CD4-positive, alpha-beta memory T cell (primary cell): ENCODE data around the gene CAVIN2. TPM values are rescaled to one million over a fixed set of nuclear protein-coding genes. Genes with fewer than 3 reads are reported as not detected.

ENCODE experiments used
- CTCF ChIA-PET: fragments of 350-600 bp; sonication (Branson Sonifier 250); formaldehyde crosslinking; loops from one replicate; lab custom pipeline; 2021; ENCODE audit warnings: inconsistent platforms; ENCODE audit not compliant: partially characterized antibody; lab: Charles Lee
- POLR2A ChIA-PET: fragments of 350-600 bp; sonication (Branson Sonifier 250); formaldehyde crosslinking; loops from one replicate; lab custom pipeline; 2021; ENCODE audit not compliant: partially characterized antibody; lab: Charles Lee
- DNase-seq, 5 donors: peaks; one replicate each; pipeline versions ENCODE4 v3.0.0 to v3.0.0-alpha.2; 2020 to 2022; ENCODE audit warnings: mixed read lengths in 1 of 5
- H3K27ac ChIP-seq: one replicate; pipeline ENCODE4 v1.7.0; 2013; ENCODE audit warnings: low read depth, low read length
- H3K27me3 ChIP-seq: 2 replicates; pipeline ENCODE4 v1.7.0; 2013; ENCODE audit warnings: mild to moderate bottlenecking, low read length, moderate library complexity; ENCODE audit not compliant: insufficient read depth
- H3K36me3 ChIP-seq: 2 replicates; pipeline ENCODE4 v1.7.0; 2013; ENCODE audit warnings: mild to moderate bottlenecking, low read length, moderate library complexity; ENCODE audit not compliant: insufficient read depth
- H3K4me1 ChIP-seq: 2 replicates; pipeline ENCODE4 v1.7.0; 2013; ENCODE audit warnings: mild to moderate bottlenecking, low read length, moderate library complexity; ENCODE audit not compliant: insufficient read depth
- H3K4me3 ChIP-seq, 2 donors: one replicate each; pipeline ENCODE4 v1.7.0; 2013; ENCODE audit warnings: low read length in 2 of 2, mild to moderate bottlenecking in 1 of 2
- H3K9me3 ChIP-seq, 2 donors: one replicate each; pipeline ENCODE4 v1.7.0; 2013; ENCODE audit warnings: low read length in 2 of 2, control low read depth in 1 of 2; ENCODE audit not compliant: control insufficient read depth in 1 of 2
- H3K27ac Mint-ChIP-seq, 7 donors: one replicate each; pipeline ENCODE4 v1.8.0; 2020 to 2021; ENCODE audit warnings: mixed read lengths in 7 of 7, mild to moderate bottlenecking in 6 of 7, inconsistent platforms in 3 of 7, moderate library complexity in 3 of 7
- H3K27me3 Mint-ChIP-seq, 2 donors: one replicate each; pipeline ENCODE4 v1.8.0; 2020 to 2021; ENCODE audit warnings: mixed read lengths in 2 of 2
- H3K36me3 Mint-ChIP-seq, 2 donors: one replicate each; pipeline ENCODE4 v1.8.0; 2020 to 2021; ENCODE audit warnings: mixed read lengths in 2 of 2, inconsistent platforms in 1 of 2, mild to moderate bottlenecking in 1 of 2
- H3K4me1 Mint-ChIP-seq, 4 donors: one replicate each; pipeline ENCODE4 v1.8.0; 2020 to 2021; ENCODE audit warnings: mixed read lengths in 4 of 4, mild to moderate bottlenecking in 1 of 4
- H3K4me3 Mint-ChIP-seq, 8 donors: one replicate each; pipeline ENCODE4 v1.8.0; 2020 to 2021; ENCODE audit warnings: mixed read lengths in 8 of 8, mild to moderate bottlenecking in 7 of 8, moderate library complexity in 6 of 8, inconsistent platforms in 3 of 8
- H3K9me3 Mint-ChIP-seq, 8 donors: one replicate each; pipeline ENCODE4 v1.8.0; 2020 to 2021; ENCODE audit warnings: mixed read lengths in 8 of 8, mild to moderate bottlenecking in 5 of 8, inconsistent platforms in 3 of 8, moderate library complexity in 1 of 8
- intact Hi-C: fragments of 100-400 bp; cut with micrococcal nuclease; formaldehyde crosslinking; loops from one replicate; pipeline ENCODE4 v1.15.1; 2023
- polyA plus RNA-seq, 2 donors: library from polyadenylated mRNA; unstranded; fragments of 300-500 nt; fragmentation: Illumina TruSeq; gene quantifications; one replicate each; pipeline ENCODE4 v1.2.3, GENCODE V29; 2021
- total RNA-seq, 2 experiments: library from RNA; stranded (reverse); gene quantifications; one replicate each; pipeline ENCODE4 v1.2.3, GENCODE V29; 2021

Gene CAVIN2
- total and polyA plus RNA-seq, 4 experiments from 2014 or later = 0.06 TPM; not detected in 3

DNA sequence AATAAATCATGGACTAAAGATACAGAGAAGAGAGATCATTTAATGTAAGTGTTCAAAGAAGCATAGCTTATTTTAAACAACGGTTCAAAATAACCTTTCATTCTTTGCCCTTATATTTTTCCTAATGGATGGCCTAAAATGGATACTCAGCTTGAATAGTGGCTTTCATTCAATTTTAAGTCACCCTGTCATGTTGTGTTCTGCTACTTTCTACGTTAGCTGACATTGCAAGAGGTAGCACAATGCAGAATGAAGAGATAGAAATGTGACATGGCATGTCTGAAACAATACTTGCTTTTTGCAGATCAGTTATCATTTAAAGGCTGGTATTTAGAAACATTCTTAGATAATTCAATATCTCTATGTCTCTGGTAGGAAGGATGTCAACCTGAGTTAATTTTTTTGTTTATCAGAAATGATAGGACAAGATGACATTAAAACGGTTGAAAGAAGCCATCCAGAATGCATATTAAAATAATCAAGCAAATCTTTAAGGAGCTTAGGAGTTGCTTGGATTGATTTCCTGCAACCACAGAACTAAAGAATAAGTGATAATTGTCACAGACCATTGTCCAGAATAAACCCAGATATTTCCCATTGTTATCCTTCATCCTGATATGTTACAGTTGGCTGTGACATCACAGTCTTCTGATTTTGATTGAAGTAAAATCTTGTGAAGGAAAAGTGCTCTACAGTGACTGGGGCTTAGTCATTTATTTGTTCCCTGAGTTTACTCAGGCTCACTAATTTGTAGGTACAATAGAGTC, 41.7 kb upstream of the CAVIN2 start:
- ChIA-PET CTCF (no interaction called here), POLR2A (no interaction called here)
- Histone ChIP-seq H3K36me3 (no peaks in the 10 kb centered on the region), H3K4me3 (no peak overlapping the region), H3K9me3 (no peaks in the 10 kb centered on the region), H3K27me3 (no peaks in the 10 kb centered on the region), H3K4me1 (no peaks in the 10 kb centered on the region), H3K27ac (no peak overlapping the region)
- intact Hi-C loops = no loop called here
- no peak overlapping the region for H3K4me3 Mint-ChIP-seq
- no peaks in the 10 kb centered on the region for H3K4me1 Mint-ChIP-seq
- H3K27ac Mint-ChIP-seq = no peak overlapping the region
- peaks cover 0 to 8% of the 10 kb centered on the region in 2 donors for H3K27me3 Mint-ChIP-seq
- DNase-seq = no peak
- H3K36me3 Mint-ChIP-seq = no peaks in the 10 kb centered on the region
- no peaks in the 10 kb centered on the region for H3K9me3 Mint-ChIP-seq

DNA sequence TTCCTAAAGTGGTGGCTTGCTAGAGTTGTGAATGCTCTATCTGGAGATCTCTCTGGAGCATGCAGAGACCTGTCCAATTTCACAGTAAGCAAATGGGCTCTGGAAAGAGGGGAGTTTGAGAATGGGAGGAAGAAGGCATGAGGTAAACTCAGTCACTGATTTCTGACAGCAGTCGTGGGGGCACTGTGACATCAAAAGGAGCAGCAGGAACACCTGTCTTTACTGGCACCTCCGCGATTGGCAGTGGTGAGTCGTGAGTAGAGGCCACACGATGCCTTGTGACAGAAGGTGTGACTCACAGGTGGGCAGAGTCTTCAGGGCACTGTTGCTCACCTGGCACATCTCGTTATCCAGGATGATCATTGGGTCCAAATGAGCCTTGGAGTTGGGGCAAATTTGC, 38.8 kb upstream of the CAVIN2 start:
- Histone ChIP-seq H3K9me3 (no peaks in the 10 kb centered on the region), H3K36me3 (no peaks in the 10 kb centered on the region), H3K27ac (no peak overlapping the region), H3K4me1 (no peaks in the 10 kb centered on the region), H3K4me3 (no peak overlapping the region), H3K27me3 (no peaks in the 10 kb centered on the region)
- no peak overlapping the region for H3K4me3 Mint-ChIP-seq
- peaks cover 0 to 2% of the 10 kb centered on the region in 2 donors for H3K27me3 Mint-ChIP-seq
- H3K4me1 Mint-ChIP-seq = no peaks in the 10 kb centered on the region
- no peak for DNase-seq
- H3K9me3 Mint-ChIP-seq = peaks cover 0 to 2% (median 0%) of the 10 kb centered on the region in 8 donors
- no peak overlapping the region for H3K27ac Mint-ChIP-seq
- intact Hi-C loops = no loop called here
- CTCF ChIA-PET = no interaction called here
- no peaks in the 10 kb centered on the region for H3K36me3 Mint-ChIP-seq
- POLR2A ChIA-PET = no interaction called here

- intact Hi-C loops = no loop called here
- H3K27ac Mint-ChIP-seq = no peak overlapping the region
These were observed 38.2 kb upstream of the CAVIN2 start for GRCh38 chr2:191885098-191885497.

DNA sequence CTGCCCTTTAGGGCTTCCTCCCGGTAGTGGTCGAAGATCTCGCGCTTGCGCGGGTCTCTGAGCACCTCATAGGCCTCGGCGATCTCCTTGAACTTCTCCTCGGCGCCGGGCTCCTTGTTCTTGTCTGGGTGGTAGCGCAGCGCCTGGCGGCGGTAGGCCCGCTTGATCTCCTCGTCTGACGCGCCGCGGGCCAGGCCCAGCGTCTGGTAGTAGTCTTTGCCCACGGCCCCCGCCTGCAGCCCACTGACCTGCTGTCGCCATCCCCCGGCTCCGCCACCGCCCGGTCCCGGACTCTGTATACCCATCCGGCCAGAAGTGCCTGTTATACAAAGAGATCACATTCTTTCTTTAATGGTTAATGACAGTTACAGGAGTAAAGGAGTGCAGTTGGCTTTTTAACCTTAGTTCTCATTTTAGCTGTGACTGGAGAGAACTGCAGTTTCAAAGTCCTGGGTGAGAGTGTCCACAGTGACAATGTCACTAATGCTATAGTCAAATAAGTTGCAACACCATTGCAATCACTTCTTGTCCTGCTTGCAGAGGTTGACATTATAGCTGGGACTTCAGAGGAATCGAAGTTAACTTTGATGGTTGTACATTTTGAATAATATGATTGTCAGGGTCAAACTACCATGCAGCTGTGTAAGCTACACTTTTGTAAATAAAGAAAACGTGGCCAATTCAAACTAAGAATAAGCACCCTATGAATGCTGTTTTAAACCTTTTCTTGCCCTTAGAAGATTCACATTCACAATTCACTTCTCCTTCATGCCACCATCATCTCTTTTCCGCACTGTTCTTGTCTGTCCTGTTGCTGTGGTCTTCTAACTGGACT, 35.3 kb upstream of the CAVIN2 start:
- Histone ChIP-seq H3K27ac (no peak overlapping the region), H3K36me3 (no peaks in the 10 kb centered on the region), H3K4me1 (no peaks in the 10 kb centered on the region), H3K27me3 (no peaks in the 10 kb centered on the region), H3K9me3 (no peaks in the 10 kb centered on the region), H3K4me3 (no peak overlapping the region)
- ChIA-PET CTCF (no interaction called here), POLR2A (no interaction called here)
- Mint-ChIP-seq H3K27me3 (peaks cover 4 to 6% of the 10 kb centered on the region in 2 donors), H3K4me3 (no peak overlapping the region), H3K9me3 (peaks cover 0 to 2% (median 0%) of the 10 kb centered on the region in 8 donors), H3K4me1 (no peaks in the 10 kb centered on the region), H3K36me3 (no peaks in the 10 kb centered on the region), H3K27ac (no peak overlapping the region)
- intact Hi-C loops = no loop called here
- DNase-seq = no peak

More at GRCh38 chr2:191885098-191885497, 38.2 kb upstream of the CAVIN2 start:
- no peak for DNase-seq
- Histone ChIP-seq H3K27me3 (no peaks in the 10 kb centered on the region), H3K9me3 (no peaks in the 10 kb centered on the region), H3K36me3 (no peaks in the 10 kb centered on the region), H3K4me3 (no peak overlapping the region), H3K27ac (no peak overlapping the region), H3K4me1 (no peaks in the 10 kb centered on the region)
- Mint-ChIP-seq H3K4me3 (no peak overlapping the region), H3K4me1 (no peaks in the 10 kb centered on the region), H3K36me3 (no peaks in the 10 kb centered on the region), H3K27me3 (peaks cover 2 to 4% of the 10 kb centered on the region in 2 donors), H3K9me3 (peaks cover 0 to 2% (median 0%) of the 10 kb centered on the region in 8 donors)
- ChIA-PET CTCF (no interaction called here), POLR2A (no interaction called here)

- Histone ChIP-seq H3K27me3 (no peaks in the 10 kb centered on the region), H3K27ac (no peak overlapping the region), H3K9me3 (no peaks in the 10 kb centered on the region), H3K4me1 (no peaks in the 10 kb centered on the region), H3K36me3 (no peaks in the 10 kb centered on the region), H3K4me3 (no peak overlapping the region)
- Mint-ChIP-seq H3K36me3 (no peaks in the 10 kb centered on the region), H3K9me3 (peaks cover 0 to 2% (median 0%) of the 10 kb centered on the region in 8 donors), H3K4me3 (no peak overlapping the region), H3K27ac (no peak overlapping the region), H3K27me3 (peaks cover 8 to 9% of the 10 kb centered on the region in 2 donors), H3K4me1 (no peaks in the 10 kb centered on the region)
- intact Hi-C loops = no loop called here
- ChIA-PET POLR2A (no interaction called here), CTCF (interaction anchor here (1.0 kb wide), 1 partner anchor 284 kb away, joined by 3 read pairs; no protein-coding TSS in a partner anchor)
- DNase-seq = no peak
These were observed 31.8 kb upstream of the CAVIN2 start for GRCh38 chr2:191878548-191879279.

DNA sequence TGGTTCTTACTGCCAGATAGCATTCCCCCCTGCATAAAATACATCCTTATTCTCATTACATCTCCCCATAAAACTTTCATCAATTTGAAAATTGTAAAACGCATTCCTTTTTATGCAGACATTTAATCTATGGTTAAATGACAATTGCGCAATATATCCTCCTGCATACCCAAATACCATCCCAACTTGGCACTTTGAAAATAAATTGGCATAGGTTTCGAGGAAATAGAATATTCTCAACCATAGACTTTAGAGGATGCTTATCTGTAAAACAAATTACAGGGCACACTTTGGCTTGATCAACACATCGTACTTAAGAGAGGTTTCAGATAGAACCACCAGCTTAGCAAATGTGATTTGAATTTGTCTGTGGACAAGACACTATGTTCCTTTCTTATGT, 31.0 kb upstream of the CAVIN2 start:
- CTCF ChIA-PET = interaction anchor here (1.0 kb wide), 1 partner anchor 285 kb away, joined by 3 read pairs; no protein-coding TSS in a partner anchor
- intact Hi-C loops = no loop called here

DNA sequence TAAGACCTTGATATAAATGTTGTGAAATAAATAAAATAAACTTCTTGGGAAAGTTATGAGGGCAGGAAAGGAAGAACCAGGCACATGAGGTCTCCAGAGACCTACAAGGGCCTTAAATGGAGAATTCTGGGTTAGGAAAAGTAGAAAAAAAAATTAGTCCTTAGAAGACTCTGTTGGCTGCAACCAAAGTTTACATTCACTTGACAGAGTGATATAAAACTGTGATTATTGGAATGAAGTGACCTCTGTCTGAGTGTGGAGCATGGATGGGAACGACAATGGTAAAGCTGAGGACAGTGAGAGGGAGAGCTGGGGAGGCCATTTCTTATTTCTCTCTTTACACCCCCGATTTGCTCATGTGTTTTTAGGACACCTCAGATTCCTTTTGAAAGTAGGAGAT, 29.0 kb upstream of the CAVIN2 start:
- Histone ChIP-seq H3K27ac (no peak overlapping the region), H3K9me3 (no peaks in the 10 kb centered on the region), H3K27me3 (no peaks in the 10 kb centered on the region), H3K36me3 (no peaks in the 10 kb centered on the region), H3K4me3 (no peak overlapping the region), H3K4me1 (no peaks in the 10 kb centered on the region)
- ChIA-PET POLR2A (no interaction called here), CTCF (no interaction called here)
- no peaks in the 10 kb centered on the region for H3K4me1 Mint-ChIP-seq
- H3K4me3 Mint-ChIP-seq = no peak overlapping the region
- intact Hi-C loops = no loop called here
- H3K27me3 Mint-ChIP-seq = peaks cover 10 to 16% of the 10 kb centered on the region in 2 donors
- DNase-seq = no peak
- no peak overlapping the region for H3K27ac Mint-ChIP-seq
- no peaks in the 10 kb centered on the region for H3K36me3 Mint-ChIP-seq
- no peaks in the 10 kb centered on the region for H3K9me3 Mint-ChIP-seq

More for the DNA sequence above, 31.0 kb upstream of the CAVIN2 start:
- Mint-ChIP-seq H3K9me3 (peaks cover 0 to 2% (median 0%) of the 10 kb centered on the region in 8 donors), H3K4me3 (no peak overlapping the region), H3K27ac (no peak overlapping the region), H3K4me1 (no peaks in the 10 kb centered on the region), H3K36me3 (no peaks in the 10 kb centered on the region), H3K27me3 (peaks cover 7 to 9% of the 10 kb centered on the region in 2 donors)
- Histone ChIP-seq H3K27ac (no peak overlapping the region), H3K9me3 (no peaks in the 10 kb centered on the region), H3K36me3 (no peaks in the 10 kb centered on the region), H3K4me3 (no peak overlapping the region), H3K4me1 (no peaks in the 10 kb centered on the region), H3K27me3 (no peaks in the 10 kb centered on the region)
- DNase-seq = no peak
- POLR2A ChIA-PET = no interaction called here
